Fibroblast of lung (primary cell): ENCODE measurements around the gene UNC13D. TPM values are rescaled to one million over a fixed set of nuclear protein-coding genes. Genes with fewer than 3 reads are reported as not detected.

Experiments
- DNase-seq, 2 donors: peaks; one replicate each; pipeline versions ENCODE4 v3.0.0 to v3.0.0-alpha.2; 2010; ENCODE audit warnings: low read depth in 2 of 2
- H2AFZ ChIP-seq: 2 replicates; pipeline ENCODE4 v1.5.1; 2012; ENCODE audit warnings: low read length, control low read depth, inconsistent platforms
- H3K27ac ChIP-seq: 2 replicates; pipeline ENCODE4 v1.5.1; 2011; ENCODE audit warnings: low read length, control low read depth; ENCODE audit not compliant: insufficient read depth
- H3K27me3 ChIP-seq: 2 replicates; pipeline ENCODE4 v1.5.1; 2011; ENCODE audit warnings: mild to moderate bottlenecking, low read length; ENCODE audit not compliant: control insufficient read depth, insufficient read depth
- H3K36me3 ChIP-seq: 2 replicates; pipeline ENCODE4 v1.5.1; 2011; ENCODE audit warnings: low read length; ENCODE audit not compliant: control insufficient read depth, insufficient read depth
- H3K4me1 ChIP-seq: 2 replicates; pipeline ENCODE4 v1.5.1; 2011; ENCODE audit warnings: low read length; ENCODE audit not compliant: control insufficient read depth, insufficient read depth; ENCODE audit errors: extremely low read depth
- H3K4me2 ChIP-seq: 2 replicates; pipeline ENCODE4 v1.5.1; 2011; ENCODE audit warnings: low read length, control low read depth; ENCODE audit not compliant: insufficient read depth; ENCODE audit errors: extremely low read depth
- H3K4me3 ChIP-seq, 4 experiments: fragments of 200-600 bp in 1 of 4; sonication (generic) in 1 of 4; replicated peaks in 1 of 4; 2 replicates each; pipeline ENCODE4 v1.5.1; 2011 to 2016; ENCODE audit warnings: low read length in 4 of 4, low read depth in 3 of 4, mild to moderate bottlenecking in 3 of 4, control low read depth in 2 of 4, inconsistent platforms in 1 of 4, mixed read lengths in 1 of 4; ENCODE audit not compliant: insufficient read depth in 1 of 4; ENCODE audit errors: control extremely low read depth in 1 of 4
- H3K79me2 ChIP-seq: 2 replicates; pipeline ENCODE4 v1.5.1; 2012; ENCODE audit warnings: mild to moderate bottlenecking, low read length, inconsistent platforms; ENCODE audit not compliant: control insufficient read depth, insufficient read depth
- H3K9ac ChIP-seq: 2 replicates; pipeline ENCODE4 v1.5.1; 2011; ENCODE audit warnings: mild to moderate bottlenecking, low read length, control low read depth; ENCODE audit not compliant: insufficient read depth
- H3K9me3 ChIP-seq: 2 replicates; pipeline ENCODE4 v1.5.1; 2012; ENCODE audit warnings: low read depth, low read length; ENCODE audit not compliant: control insufficient read depth, insufficient read depth
- H4K20me1 ChIP-seq: 2 replicates; pipeline ENCODE4 v1.5.1; 2011; ENCODE audit warnings: low read length; ENCODE audit not compliant: control insufficient read depth, insufficient read depth; ENCODE audit errors: extremely low read depth
- CTCF ChIP-seq, 2 donors: IDR thresholded peaks in 1 of 2; conservative IDR thresholded peaks in 1 of 2; 1 replicate in 1 of 2; 2 replicates in 1 of 2; pipeline ENCODE4 v1.5.1; 2011 to 2012; ENCODE audit warnings: low read length in 2 of 2, control low read depth in 1 of 2, inconsistent platforms in 1 of 2, low read depth in 1 of 2, mild to moderate bottlenecking in 1 of 2
- EZH2 ChIP-seq: IDR thresholded peaks from 2 replicates; pipeline ENCODE4 v1.5.1; 2012; ENCODE audit warnings: low read length, control low read depth, mild to moderate bottlenecking; ENCODE audit errors: missing control alignments
- polyA plus RNA-seq, 2 donors: library from polyadenylated mRNA; depleted of rRNA in 1 of 2; stranded (reverse) in 1 of 2; unstranded in 1 of 2; fragments of >200 nt; gene quantifications; 2 replicates each; pipeline ENCODE4 v1.2.1, GENCODE V29; 2011 to 2012; ENCODE audit warnings: missing spikeins in 1 of 2
- total RNA-seq: library from RNA; depleted of rRNA; stranded (reverse); fragments of >200 nt; gene quantifications from 2 replicates; pipeline ENCODE4 v1.2.1, GENCODE V29; 2014

The UNC13D gene
- total and polyA plus RNA-seq, 2 donors (not counting 1 experiment from before 2014, with no cell fraction given), result 0.22 to 1.5 TPM

GRCh38 chr17:75875182-75875939 lies 31.2 kb upstream of the UNC13D start:
- Histone ChIP-seq H3K27me3 (peaks cover 3% of the 10 kb centered on the region), H3K79me2 (no peaks in the 10 kb centered on the region), H4K20me1 (no peaks in the 10 kb centered on the region), H2AFZ (no peak overlapping the region), H3K36me3 (no peaks in the 10 kb centered on the region), H3K4me3 (no peak overlapping the region), H3K4me2 (no peak overlapping the region), H3K9ac (no peak overlapping the region), H3K27ac (no peak overlapping the region), H3K9me3 (no peaks in the 10 kb centered on the region), H3K4me1 (peaks cover 27% of the 10 kb centered on the region)
- TF ChIP-seq EZH2 (no peak), CTCF (conservative IDR thresholded peaks at IDR 0.05 in 1 of 2, IDR thresholded peaks at IDR 0.05 in 1 of 2; ENCODE audit: low read depth in 1 of 2, low read length in 2 of 2) (no peak)
- DNase-seq, result no peak

GRCh38 chr17:75874323-75875181 lies 30.3 kb upstream of the UNC13D start:
- H2AFZ ChIP-seq, result no peak overlapping the region
- no peak overlapping the region for H3K9ac ChIP-seq
- peaks cover 28% of the 10 kb centered on the region for H3K4me1 ChIP-seq
- TF ChIP-seq CTCF (conservative IDR thresholded peaks at IDR 0.05 in 1 of 2, IDR thresholded peaks at IDR 0.05 in 1 of 2; ENCODE audit: low read depth in 1 of 2, low read length in 2 of 2), result no peak
- TF ChIP-seq EZH2, result no peak
- peaks cover 3% of the 10 kb centered on the region for H3K27me3 ChIP-seq
- H3K9me3 ChIP-seq, result no peaks in the 10 kb centered on the region
- H3K27ac ChIP-seq, result no peak overlapping the region
- no peak overlapping the region for H3K4me3 ChIP-seq
- no peaks in the 10 kb centered on the region for H4K20me1 ChIP-seq
- no peak overlapping the region for H3K4me2 ChIP-seq
- no peak for DNase-seq
- H3K79me2 ChIP-seq, result no peaks in the 10 kb centered on the region
- H3K36me3 ChIP-seq, result no peaks in the 10 kb centered on the region

GRCh38 chr17:75873587-75874322 lies 29.6 kb upstream of the UNC13D start:
- no peak for TF ChIP-seq EZH2
- no peak for TF ChIP-seq CTCF (conservative IDR thresholded peaks at IDR 0.05 in 1 of 2, IDR thresholded peaks at IDR 0.05 in 1 of 2; ENCODE audit: low read depth in 1 of 2, low read length in 2 of 2)
- no peak for DNase-seq
- Histone ChIP-seq H3K9ac (no peak overlapping the region), H3K36me3 (no peaks in the 10 kb centered on the region), H3K4me2 (no peak overlapping the region), H3K4me1 (peaks cover 34% of the 10 kb centered on the region), H3K9me3 (no peaks in the 10 kb centered on the region), H3K27ac (no peak overlapping the region), H4K20me1 (no peaks in the 10 kb centered on the region), H3K79me2 (no peaks in the 10 kb centered on the region), H3K4me3 (no peak overlapping the region), H3K27me3 (no peaks in the 10 kb centered on the region), H2AFZ (no peak overlapping the region)
